NCI-H1436 (cell line): ENCODE results near the gene KRTAP5-5.
"Not testable (repeated sequence)": the region's sequence is repeated elsewhere in the genome, so short reads cannot be mapped to it uniquely, and the experiment has no call there.

Experiments used
- DNase-seq: peaks from one replicate; lab custom pipeline; 2025; lab: John Stamatoyannopoulos, UW

The KRTAP5-5 gene

GRCh38 chr11:1642288-1643145 is 12.9 kb downstream of the KRTAP5-5 start:
- DNase-seq = no peak

DNA sequence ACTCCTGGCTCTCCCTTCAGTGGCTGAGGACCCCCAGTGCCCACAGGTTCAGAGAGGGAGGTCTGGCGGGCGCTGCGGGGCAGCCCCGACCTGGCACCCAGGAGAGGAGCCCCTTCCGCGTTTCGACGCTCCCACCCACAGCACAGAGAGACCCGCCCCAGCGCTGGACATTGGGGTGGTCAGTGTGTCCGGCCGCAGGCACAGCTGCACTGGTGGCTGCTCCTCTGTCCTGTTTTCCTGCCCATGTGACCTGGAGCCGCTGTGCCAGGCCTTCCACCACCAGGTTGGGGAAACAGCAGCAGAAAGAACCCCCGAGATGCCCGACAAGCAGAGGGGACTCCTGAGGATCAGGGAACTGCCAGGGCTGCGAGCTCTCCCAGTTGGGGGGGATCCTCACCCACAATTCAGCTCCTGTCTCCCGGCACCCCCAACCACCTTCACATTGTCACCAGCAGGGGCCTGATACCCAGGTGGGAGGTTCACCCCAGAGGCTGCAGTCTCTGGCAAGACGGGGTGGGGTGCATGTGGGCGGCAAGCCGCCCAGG is 13.6 kb downstream of the KRTAP5-5 start:
- DNase-seq = no peak

- no peak for DNase-seq
Observed at GRCh38 chr11:1644601-1645356, 15.2 kb downstream of the KRTAP5-5 start.

DNA sequence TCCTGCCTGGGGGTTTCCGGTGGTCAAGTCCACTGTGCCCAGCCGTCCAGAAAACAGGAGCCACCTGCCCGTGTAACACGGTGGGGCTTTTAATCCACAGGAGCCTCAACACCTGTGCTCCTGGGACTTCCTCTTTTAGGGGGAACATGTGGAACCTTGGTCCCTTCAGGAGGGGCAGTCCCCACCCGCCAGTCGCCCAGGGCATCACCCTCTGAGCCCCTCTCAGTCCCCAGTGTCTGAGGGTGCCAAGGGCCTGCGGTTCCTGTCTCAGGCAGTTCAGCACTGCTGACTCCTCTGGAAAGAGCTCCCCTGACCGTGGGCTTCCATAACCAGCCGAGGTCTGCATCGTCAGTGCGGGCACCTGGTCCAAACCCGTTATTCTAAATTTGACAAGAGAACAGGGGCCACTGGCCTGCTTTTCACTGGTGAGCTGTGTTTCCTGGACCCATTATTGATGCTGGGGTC is 15.8 kb downstream of the KRTAP5-5 start:
- DNase-seq = no peak

DNA sequence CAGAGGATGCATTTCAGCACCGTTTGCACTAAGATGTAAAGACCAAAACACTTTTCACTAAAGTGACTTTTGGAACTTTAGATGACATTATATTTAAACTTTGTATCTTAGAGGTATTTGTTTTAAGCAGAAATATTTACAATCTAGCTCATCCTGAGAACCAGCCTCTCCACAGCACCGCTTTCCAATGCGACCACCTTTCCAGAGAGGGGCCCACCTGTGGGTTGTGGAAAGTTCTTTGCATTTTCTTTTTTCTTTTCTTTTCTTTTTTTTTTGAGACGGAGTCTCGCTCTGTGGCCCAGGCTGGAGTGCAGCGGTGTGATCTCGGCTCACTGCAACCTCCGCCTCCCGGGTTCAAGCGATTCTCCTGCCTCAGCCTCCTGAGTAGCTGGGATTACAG is 17.0 kb downstream of the KRTAP5-5 start:
- not testable (repeated sequence) for DNase-seq

GRCh38 chr11:1647901-1648652 is 18.5 kb downstream of the KRTAP5-5 start:
- no peak for DNase-seq

- DNase-seq = no peak
Observed at GRCh38 chr11:1648653-1649420, 19.3 kb downstream of the KRTAP5-5 start.

- no peak for DNase-seq
Observed at GRCh38 chr11:1650034-1650917, 20.7 kb downstream of the KRTAP5-5 start.

DNA sequence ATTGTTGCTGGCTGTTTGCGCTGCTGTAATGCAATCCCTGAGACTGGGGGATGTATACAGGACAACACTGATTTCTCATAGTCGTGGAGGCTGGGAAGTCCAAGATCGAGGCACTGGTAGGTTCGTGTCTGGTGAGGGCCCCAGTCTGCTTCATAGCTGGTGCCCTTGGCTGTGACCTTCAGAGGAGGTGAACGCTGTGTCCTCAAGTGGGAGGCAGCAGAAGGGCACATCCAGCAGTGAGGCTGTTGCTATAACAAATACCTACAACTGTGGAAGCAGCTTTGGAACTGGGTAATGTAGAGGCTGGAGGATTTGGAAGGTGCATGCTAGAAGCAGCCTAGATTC is 21.3 kb downstream of the KRTAP5-5 start:
- no peak for DNase-seq

- DNase-seq = no peak
Observed at GRCh38 chr11:1651411-1651980, 21.9 kb downstream of the KRTAP5-5 start.

DNA sequence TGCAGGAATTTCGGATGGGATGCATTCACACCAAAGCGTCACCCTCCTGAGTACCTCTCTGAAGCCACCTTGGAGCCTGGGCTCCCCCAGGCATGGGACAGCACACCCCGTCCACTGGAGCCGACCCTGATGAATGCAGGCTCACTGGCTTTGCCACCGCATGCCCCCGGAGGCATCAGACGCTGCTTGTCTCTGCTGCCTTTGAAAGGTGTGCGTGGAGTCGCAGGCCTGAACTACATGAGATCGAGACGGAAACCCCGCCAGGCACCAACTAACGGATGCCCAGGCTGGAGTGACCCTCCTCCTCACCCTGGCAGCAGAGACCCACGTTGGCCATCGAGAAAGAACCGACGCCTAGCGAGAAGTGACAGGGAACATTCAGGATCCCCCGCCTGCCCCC is 22.5 kb downstream of the KRTAP5-5 start:
- DNase-seq = no peak

DNA sequence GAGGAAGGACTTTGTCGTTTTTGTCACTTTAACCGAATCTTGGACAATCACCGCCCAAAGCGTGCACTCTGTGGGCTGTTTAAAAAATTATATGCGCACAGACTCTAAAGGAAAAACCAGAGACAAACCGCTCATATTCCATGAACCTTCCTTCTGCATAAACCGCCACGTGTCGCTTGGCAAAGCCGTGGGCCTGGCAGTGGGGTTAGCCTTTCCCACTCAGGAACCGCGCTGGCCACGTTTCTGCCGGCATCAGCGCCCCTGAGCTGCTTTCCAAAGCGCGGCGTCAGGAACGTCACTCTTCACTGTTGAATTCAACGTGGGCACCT is 22.8 kb downstream of the KRTAP5-5 start:
- no peak for DNase-seq

- DNase-seq = peak; percentile 32
Observed at GRCh38 chr11:1652771-1653540, 23.4 kb downstream of the KRTAP5-5 start.

DNA sequence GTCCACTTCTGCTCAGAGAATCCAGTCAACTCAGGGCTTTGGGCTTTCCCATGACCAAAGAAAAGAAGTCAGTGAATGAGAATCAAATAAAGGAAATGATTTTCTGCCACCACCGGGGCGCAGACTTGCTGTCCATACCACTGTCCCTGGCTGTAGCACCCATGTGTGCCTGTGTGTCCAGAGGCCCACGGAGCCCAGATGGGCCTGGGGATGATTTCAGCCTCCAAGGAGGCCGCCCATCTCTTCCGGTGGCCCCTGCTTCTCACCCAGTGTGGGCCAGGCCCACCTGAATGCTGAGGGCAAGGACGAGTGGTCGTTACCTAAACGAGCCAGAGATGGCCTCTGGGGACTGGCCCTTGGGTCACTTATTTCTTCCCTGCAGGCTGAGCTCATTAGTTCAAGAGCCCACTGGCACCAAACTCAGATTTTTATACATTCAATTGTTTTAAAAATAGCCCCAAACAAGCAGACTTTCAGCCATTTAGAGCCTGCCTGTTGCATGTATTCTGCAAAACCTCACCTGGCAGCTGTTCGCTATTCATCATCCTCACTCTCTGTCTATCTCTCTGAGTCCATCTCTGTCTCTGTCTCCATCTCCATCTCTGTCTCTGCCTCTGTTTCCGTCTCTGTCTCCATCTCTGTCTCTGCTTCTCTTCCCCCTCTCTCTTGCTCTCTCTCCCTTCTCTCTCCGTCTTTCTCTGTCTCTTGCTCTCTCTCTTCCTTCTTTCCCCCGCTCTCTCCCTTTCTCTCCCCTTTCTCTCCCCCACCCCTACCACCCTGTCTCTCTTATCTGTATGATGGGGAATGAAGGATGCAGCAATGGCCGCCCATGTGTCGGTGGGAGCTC is 24.2 kb downstream of the KRTAP5-5 start:
- DNase-seq = no peak

- no peak for DNase-seq
Observed at GRCh38 chr11:1654388-1655167, 25.0 kb downstream of the KRTAP5-5 start.

DNA sequence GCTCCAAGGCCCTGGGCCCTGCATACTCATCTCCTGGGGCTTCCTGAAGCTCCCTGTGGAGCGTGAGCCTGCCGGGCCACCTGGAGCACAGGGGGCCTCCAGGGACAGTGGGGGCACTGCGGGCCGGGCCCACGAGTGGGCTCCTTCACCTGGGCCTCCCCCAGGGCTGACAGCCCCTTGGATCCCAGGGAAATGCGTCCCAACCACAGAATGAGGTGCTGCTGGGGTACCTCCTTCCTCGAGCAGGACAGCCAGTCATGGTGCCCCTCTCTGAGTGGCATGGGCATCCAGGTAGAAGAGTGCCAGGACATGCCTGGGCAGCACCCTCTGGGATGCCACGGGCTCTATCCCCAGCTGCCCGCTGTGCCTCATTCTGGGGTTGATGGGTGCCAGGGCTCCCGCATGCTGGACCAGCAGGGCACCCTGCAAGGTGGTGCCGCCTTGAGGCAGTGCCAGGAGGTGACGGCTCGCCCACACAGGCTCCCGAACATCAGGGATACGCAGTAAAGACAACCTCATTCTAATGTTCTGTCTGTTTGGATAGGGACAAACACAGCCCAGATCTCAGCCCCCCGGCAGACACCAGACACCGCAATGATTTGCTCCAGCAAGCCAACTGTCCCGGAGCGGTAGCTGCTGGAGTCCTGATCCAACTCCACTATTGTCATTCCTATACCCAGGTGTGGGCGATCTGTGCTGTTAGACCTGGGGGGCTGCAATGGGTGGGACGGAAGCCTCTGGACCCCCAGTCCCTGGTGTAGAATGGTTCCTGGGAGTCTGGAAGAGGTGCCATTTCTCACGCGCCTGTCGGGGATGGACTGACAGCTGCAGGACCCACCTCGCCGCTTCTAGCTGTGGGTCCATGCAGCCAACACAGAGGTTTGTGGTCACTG is 25.8 kb downstream of the KRTAP5-5 start:
- no peak for DNase-seq

- DNase-seq = no peak
Observed at GRCh38 chr11:1656061-1656441, 26.5 kb downstream of the KRTAP5-5 start.
